AG09309 (cell line): ENCODE results near the gene LARGE1.

ENCODE experiments used
- DNase-seq: peaks from one replicate; pipeline ENCODE4 v3.0.0-alpha.2; 2010; ENCODE audit warnings: low read depth
- H3K4me3 ChIP-seq: 2 replicates; pipeline ENCODE4 v1.5.1; 2011; ENCODE audit warnings: mild to moderate bottlenecking, low read depth, low read length, moderate library complexity; ENCODE audit not compliant: control insufficient read depth
- CTCF ChIP-seq: IDR thresholded peaks from 2 replicates; pipeline ENCODE4 v1.5.1; 2011; ENCODE audit warnings: mild to moderate bottlenecking, low read depth, low read length, inconsistent platforms; ENCODE audit not compliant: insufficient read depth, control insufficient read depth; ENCODE audit errors: missing control alignments

LARGE1 gene

GRCh38 chr22:33357981-33358399 is 562.3 kb downstream of the LARGE1 start:
- TF ChIP-seq CTCF, result no peak
- H3K4me3 ChIP-seq, result no peak overlapping the region
- no peak for DNase-seq

- no peak for DNase-seq
- no peak for TF ChIP-seq CTCF
- no peak overlapping the region for H3K4me3 ChIP-seq
Observed at GRCh38 chr22:33354928-33355327, 565.3 kb downstream of the LARGE1 start.

- no peak for TF ChIP-seq CTCF
- DNase-seq, result no peak
- no peak overlapping the region for H3K4me3 ChIP-seq
Observed at GRCh38 chr22:33353502-33353901, 566.8 kb downstream of the LARGE1 start.

GRCh38 chr22:33352768-33353167 is 567.5 kb downstream of the LARGE1 start:
- TF ChIP-seq CTCF, result no peak
- no peak for DNase-seq
- H3K4me3 ChIP-seq, result no peak overlapping the region

GRCh38 chr22:33350961-33351360 is 569.3 kb downstream of the LARGE1 start:
- no peak for DNase-seq
- H3K4me3 ChIP-seq, result no peak overlapping the region
- no peak for TF ChIP-seq CTCF

- DNase-seq, result no peak
- TF ChIP-seq CTCF, result no peak
- no peak overlapping the region for H3K4me3 ChIP-seq
Observed at GRCh38 chr22:33350491-33350890, 569.8 kb downstream of the LARGE1 start.

GRCh38 chr22:33347002-33347401 is 573.3 kb downstream of the LARGE1 start:
- no peak overlapping the region for H3K4me3 ChIP-seq
- TF ChIP-seq CTCF, result no peak
- DNase-seq, result no peak
